ENCODE results near the gene PPP2R2C.

Gene PPP2R2C

GRCh38 chr4:6275898-6276806 lies 196.3 kb downstream of the PPP2R2C start:
- Histone ChIP-seq H3K4me3 (ENCODE audit: low read depth in 1 of 2, low read length in 2 of 2) (no peak overlapping the region), H3K27ac (ENCODE audit: low read length) (no peak overlapping the region), H3K79me2 (ENCODE audit: insufficient read depth, low read length) (no peaks in the 10 kb centered on the region), H3K4me1 (ENCODE audit: insufficient read depth, low read length) (no peaks in the 10 kb centered on the region), H3K4me2 (ENCODE audit: insufficient read depth, low read length) (no peak overlapping the region), H3K27me3 (ENCODE audit: insufficient read depth, low read length, poor library complexity) (no peaks in the 10 kb centered on the region), H4K20me1 (ENCODE audit: insufficient read depth, low read length) (peaks cover 6% of the 10 kb centered on the region; the same call in 1 of the 2 replicates), H3K9ac (ENCODE audit: low read depth, low read length) (no peak overlapping the region), H2AFZ (ENCODE audit: low read depth, low read length) (no peak overlapping the region), H3K36me3 (ENCODE audit: insufficient read depth, low read length) (no peaks in the 10 kb centered on the region), H3K9me3 (ENCODE audit: insufficient read depth, low read length, severe bottlenecking) (no peaks in the 10 kb centered on the region)
- no peak for ATAC-seq (ENCODE audit: insufficient read depth, low read depth)
- no peak for DNase-seq
- TF ChIP-seq CTCF (IDR thresholded peaks at IDR 0.05; ENCODE audit: borderline replicate concordance, extremely low read depth, low read length, poor library complexity, severe bottlenecking), result no peak
- no peak for TF ChIP-seq EZH2 (IDR thresholded peaks at IDR 0.05; ENCODE audit: borderline replicate concordance, low read depth, low read length, severe bottlenecking)

GRCh38 chr4:6275351-6275750 lies 197.1 kb downstream of the PPP2R2C start:
- no peak overlapping the region for H3K27ac ChIP-seq (ENCODE audit: low read length)

GRCh38 chr4:6273661-6273990 lies 198.8 kb downstream of the PPP2R2C start:
- ATAC-seq (ENCODE audit: insufficient read depth, low read depth), result no peak
- Histone ChIP-seq H4K20me1 (ENCODE audit: insufficient read depth, low read length) (peaks cover 6% of the 10 kb centered on the region; the same call in 1 of the 2 replicates), H3K9ac (ENCODE audit: low read depth, low read length) (no peak overlapping the region), H3K9me3 (ENCODE audit: insufficient read depth, low read length, severe bottlenecking) (no peaks in the 10 kb centered on the region), H3K27me3 (ENCODE audit: insufficient read depth, low read length, poor library complexity) (no peaks in the 10 kb centered on the region), H3K79me2 (ENCODE audit: insufficient read depth, low read length) (no peaks in the 10 kb centered on the region), H2AFZ (ENCODE audit: low read depth, low read length) (no peak overlapping the region), H3K36me3 (ENCODE audit: insufficient read depth, low read length) (no peaks in the 10 kb centered on the region), H3K4me1 (ENCODE audit: insufficient read depth, low read length) (no peaks in the 10 kb centered on the region), H3K27ac (ENCODE audit: low read length) (no peak overlapping the region), H3K4me2 (ENCODE audit: insufficient read depth, low read length) (no peak overlapping the region), H3K4me3 (ENCODE audit: low read depth in 1 of 2, low read length in 2 of 2) (no peak overlapping the region)
- TF ChIP-seq CTCF (IDR thresholded peaks at IDR 0.05; ENCODE audit: borderline replicate concordance, extremely low read depth, low read length, poor library complexity, severe bottlenecking), result no peak
- no peak for TF ChIP-seq EZH2 (IDR thresholded peaks at IDR 0.05; ENCODE audit: borderline replicate concordance, low read depth, low read length, severe bottlenecking)
- no peak for DNase-seq

More at GRCh38 chr4:6275351-6275750, 197.1 kb downstream of the PPP2R2C start:
- no peaks in the 10 kb centered on the region for H3K79me2 ChIP-seq (ENCODE audit: insufficient read depth, low read length)
- no peak overlapping the region for H3K9ac ChIP-seq (ENCODE audit: low read depth, low read length)
- no peaks in the 10 kb centered on the region for H3K36me3 ChIP-seq (ENCODE audit: insufficient read depth, low read length)
- TF ChIP-seq CTCF (IDR thresholded peaks at IDR 0.05; ENCODE audit: borderline replicate concordance, extremely low read depth, low read length, poor library complexity, severe bottlenecking) (no peak), EZH2 (IDR thresholded peaks at IDR 0.05; ENCODE audit: borderline replicate concordance, low read depth, low read length, severe bottlenecking) (no peak)
- ATAC-seq (ENCODE audit: insufficient read depth, low read depth) (no peak), DNase-seq (no peak)
- no peak overlapping the region for H3K4me3 ChIP-seq (ENCODE audit: low read depth in 1 of 2, low read length in 2 of 2)
- peaks cover 6% of the 10 kb centered on the region; the same call in 1 of the 2 replicates for H4K20me1 ChIP-seq (ENCODE audit: insufficient read depth, low read length)
- no peaks in the 10 kb centered on the region for H3K27me3 ChIP-seq (ENCODE audit: insufficient read depth, low read length, poor library complexity)
- no peak overlapping the region for H2AFZ ChIP-seq (ENCODE audit: low read depth, low read length)
- H3K4me2 ChIP-seq (ENCODE audit: insufficient read depth, low read length), result no peak overlapping the region
- H3K9me3 ChIP-seq (ENCODE audit: insufficient read depth, low read length, severe bottlenecking), result no peaks in the 10 kb centered on the region
- H3K4me1 ChIP-seq (ENCODE audit: insufficient read depth, low read length), result no peaks in the 10 kb centered on the region
